Immature natural killer cell (primary cell): ENCODE measurements around the gene NFASC. TPM values are rescaled to one million over a fixed set of nuclear protein-coding genes. Genes with fewer than 3 reads are reported as not detected.

Experiments used
- DNase-seq, 3 donors: peaks; one replicate each; pipeline ENCODE4 v3.0.0; 2022; ENCODE audit warnings: mixed read lengths in 1 of 3
- H3K27ac Mint-ChIP-seq, 6 donors: one replicate each; pipeline ENCODE4 v1.8.0; 2020; ENCODE audit warnings: mixed read lengths in 6 of 6, mild to moderate bottlenecking in 5 of 6, inconsistent platforms in 4 of 6, moderate library complexity in 3 of 6
- H3K27me3 Mint-ChIP-seq, 3 donors: one replicate each; pipeline ENCODE4 v1.8.0; 2020 to 2021; ENCODE audit warnings: low read depth in 3 of 3, mild to moderate bottlenecking in 3 of 3, mixed read lengths in 3 of 3, moderate library complexity in 3 of 3, inconsistent platforms in 1 of 3
- H3K36me3 Mint-ChIP-seq, 3 donors: one replicate each; pipeline ENCODE4 v1.8.0; 2020; ENCODE audit warnings: mixed read lengths in 3 of 3, inconsistent platforms in 2 of 3, mild to moderate bottlenecking in 2 of 3
- H3K4me1 Mint-ChIP-seq, 2 donors: one replicate each; pipeline ENCODE4 v1.8.0; 2020; ENCODE audit warnings: inconsistent platforms in 2 of 2, mild to moderate bottlenecking in 2 of 2, mixed read lengths in 2 of 2, moderate library complexity in 1 of 2
- H3K4me3 Mint-ChIP-seq, 5 donors: one replicate each; pipeline ENCODE4 v1.8.0; 2020; ENCODE audit warnings: mild to moderate bottlenecking in 5 of 5, mixed read lengths in 5 of 5, inconsistent platforms in 3 of 5, moderate library complexity in 3 of 5
- H3K9me3 Mint-ChIP-seq, 6 donors: one replicate each; pipeline ENCODE4 v1.8.0; 2020; ENCODE audit warnings: mild to moderate bottlenecking in 6 of 6, mixed read lengths in 6 of 6, inconsistent platforms in 4 of 6, moderate library complexity in 3 of 6
- polyA plus RNA-seq, 3 donors: library from polyadenylated mRNA; unstranded; fragments of 300-500 nt; fragmentation: Illumina TruSeq; gene quantifications; one replicate each; pipeline ENCODE4 v1.2.3, GENCODE V29; 2021

NFASC gene
- polyA plus RNA-seq, 3 donors from 2014 or later, result not detected

DNA sequence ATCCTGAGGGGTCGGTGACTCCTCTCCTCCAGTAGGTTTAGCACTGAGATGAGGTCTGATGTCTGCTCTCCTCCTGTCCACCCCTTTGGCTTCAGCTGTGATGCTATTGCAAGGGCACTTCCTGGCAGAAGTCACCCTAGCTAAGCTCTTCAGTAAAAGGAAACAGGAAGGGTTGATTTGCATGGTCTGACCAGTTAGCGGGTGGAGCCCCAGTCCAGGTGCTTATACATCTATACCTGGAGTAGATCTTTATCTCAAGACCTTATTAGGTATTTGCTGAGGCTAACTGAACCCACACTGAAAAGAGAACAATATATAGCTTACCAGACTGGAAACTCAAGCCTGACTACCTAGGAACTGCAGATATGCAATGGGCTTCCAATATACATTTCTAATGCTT, 28.9 kb upstream of the NFASC start:
- Mint-ChIP-seq H3K36me3 (no peaks in the 10 kb centered on the region), H3K4me1 (no peaks in the 10 kb centered on the region), H3K27me3 (peaks cover 1 to 12% (median 5%) of the 10 kb centered on the region in 3 donors), H3K27ac (no peak overlapping the region), H3K4me3 (no peak overlapping the region), H3K9me3 (no peaks in the 10 kb centered on the region)
- DNase-seq, result no peak

DNA sequence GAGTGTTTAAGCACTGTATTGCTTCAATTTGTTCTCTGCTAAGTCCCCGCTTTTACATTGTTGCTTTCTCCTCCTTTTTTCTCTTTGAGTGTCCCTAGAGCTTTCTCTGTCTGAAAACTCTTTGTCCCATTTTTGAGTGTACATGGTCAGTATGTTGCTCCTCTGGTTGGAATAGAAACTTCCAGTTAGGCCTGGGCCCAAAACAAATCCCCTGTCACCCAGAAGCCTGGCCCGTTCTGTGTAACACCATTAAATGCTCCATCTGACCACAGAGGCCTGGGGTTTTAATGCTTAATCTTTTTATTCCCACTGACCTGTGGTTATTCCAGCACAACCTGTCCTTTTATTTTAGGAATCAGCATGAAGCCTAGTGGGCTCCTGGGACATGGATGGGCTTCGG, 28.3 kb upstream of the NFASC start:
- Mint-ChIP-seq H3K4me3 (no peak overlapping the region), H3K9me3 (no peaks in the 10 kb centered on the region), H3K27me3 (peaks cover 0 to 9% (median 5%) of the 10 kb centered on the region in 3 donors), H3K36me3 (no peaks in the 10 kb centered on the region), H3K4me1 (no peaks in the 10 kb centered on the region), H3K27ac (no peak overlapping the region)
- DNase-seq, result no peak

DNA sequence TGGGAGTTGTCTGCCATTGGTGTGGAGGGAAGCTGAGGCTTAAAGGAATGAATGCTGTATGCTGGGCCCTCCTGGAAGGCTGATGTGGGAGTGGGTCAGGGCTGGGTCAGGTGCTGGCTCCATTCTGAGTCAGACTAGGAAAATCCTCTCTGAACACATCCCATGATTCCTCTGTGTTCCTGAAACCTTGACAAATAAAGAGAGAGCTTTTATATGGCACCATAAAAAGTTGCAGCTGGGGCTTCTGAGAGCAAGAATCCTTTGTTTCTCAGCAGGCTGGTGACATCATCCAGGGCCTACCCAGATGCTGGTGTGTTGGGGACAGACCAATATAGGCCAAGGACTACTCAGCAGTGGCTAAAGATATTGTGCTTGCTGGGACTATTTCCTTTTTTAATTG, 27.8 kb upstream of the NFASC start:
- Mint-ChIP-seq H3K36me3 (no peaks in the 10 kb centered on the region), H3K4me3 (no peak overlapping the region), H3K27me3 (peaks cover 0 to 8% (median 5%) of the 10 kb centered on the region in 3 donors), H3K27ac (no peak overlapping the region), H3K4me1 (no peaks in the 10 kb centered on the region), H3K9me3 (no peaks in the 10 kb centered on the region)
- no peak for DNase-seq

DNA sequence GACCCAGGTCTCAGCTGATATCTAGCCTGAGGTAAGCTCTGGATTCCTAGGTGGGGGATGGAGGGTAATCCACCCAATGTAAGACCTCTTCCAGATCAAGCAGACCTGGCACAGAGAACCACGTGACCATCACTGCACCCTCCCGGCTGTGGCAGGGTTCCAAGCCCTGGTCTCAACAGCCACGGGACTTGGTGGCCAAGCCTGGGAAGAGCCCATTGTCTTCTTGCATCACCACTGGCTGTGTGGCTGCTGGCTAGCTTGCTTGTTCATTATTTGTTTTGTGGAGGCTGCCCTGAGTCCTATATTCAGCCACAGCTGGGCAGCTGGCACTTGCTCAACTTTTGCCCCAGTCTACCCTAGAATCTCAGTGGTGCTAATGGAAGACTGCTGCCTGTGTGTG, 24.1 kb upstream of the NFASC start:
- peaks cover 0 to 5% (median 2%) of the 10 kb centered on the region in 3 donors for H3K27me3 Mint-ChIP-seq
- H3K4me3 Mint-ChIP-seq, result no peak overlapping the region
- no peaks in the 10 kb centered on the region for H3K4me1 Mint-ChIP-seq
- H3K36me3 Mint-ChIP-seq, result no peaks in the 10 kb centered on the region
- no peak for DNase-seq
- H3K9me3 Mint-ChIP-seq, result no peaks in the 10 kb centered on the region
- H3K27ac Mint-ChIP-seq, result no peak overlapping the region

DNA sequence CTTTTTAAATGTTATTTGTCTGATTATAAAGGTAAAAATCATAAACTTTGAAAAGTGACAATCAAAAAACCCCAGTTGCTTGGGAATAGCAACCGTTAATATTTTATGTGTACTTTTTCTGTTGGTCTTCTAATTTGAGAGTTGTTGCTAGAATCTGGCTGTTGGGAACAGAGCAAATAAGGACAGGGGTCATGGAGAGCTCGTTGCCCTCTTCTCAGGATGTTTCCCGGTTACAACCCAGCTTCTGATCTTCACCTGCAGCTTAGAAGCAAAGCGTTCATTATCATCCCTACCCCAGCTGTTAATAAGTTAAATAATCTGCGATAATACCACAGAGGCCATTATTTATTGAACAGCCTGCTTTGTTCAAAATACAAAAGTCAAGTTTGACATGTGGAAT, 22.1 kb upstream of the NFASC start:
- DNase-seq, result no peak
- peaks cover 0 to 5% (median 2%) of the 10 kb centered on the region in 3 donors for H3K27me3 Mint-ChIP-seq
- H3K4me1 Mint-ChIP-seq, result no peaks in the 10 kb centered on the region
- no peaks in the 10 kb centered on the region for H3K36me3 Mint-ChIP-seq
- H3K9me3 Mint-ChIP-seq, result no peaks in the 10 kb centered on the region
- no peak overlapping the region for H3K4me3 Mint-ChIP-seq
- no peak overlapping the region for H3K27ac Mint-ChIP-seq

DNA sequence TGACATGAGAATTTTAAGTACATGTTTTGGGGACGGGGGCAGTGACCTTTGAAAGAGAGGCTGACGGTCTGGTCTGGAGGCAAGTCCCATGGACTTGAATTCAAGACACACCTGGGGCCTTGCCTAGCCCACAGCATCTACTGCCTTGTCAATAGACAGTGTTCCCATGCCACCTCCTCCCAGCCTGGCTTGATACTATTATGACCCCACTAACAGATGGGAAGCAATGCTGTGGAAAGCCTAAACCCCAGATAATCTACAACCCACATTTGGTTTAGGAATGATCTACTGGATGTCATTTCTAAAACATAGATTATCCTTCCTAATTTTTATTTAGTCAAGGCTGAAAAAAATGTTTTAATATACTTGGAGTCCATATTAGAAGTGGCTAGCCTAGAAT, 17.8 kb upstream of the NFASC start:
- H3K9me3 Mint-ChIP-seq, result no peaks in the 10 kb centered on the region
- no peak overlapping the region for H3K27ac Mint-ChIP-seq
- H3K36me3 Mint-ChIP-seq, result no peaks in the 10 kb centered on the region
- H3K4me3 Mint-ChIP-seq, result no peak overlapping the region
- H3K27me3 Mint-ChIP-seq, result peaks cover 0 to 2% (median 0%) of the 10 kb centered on the region in 3 donors
- DNase-seq, result no peak
- H3K4me1 Mint-ChIP-seq, result no peaks in the 10 kb centered on the region

DNA sequence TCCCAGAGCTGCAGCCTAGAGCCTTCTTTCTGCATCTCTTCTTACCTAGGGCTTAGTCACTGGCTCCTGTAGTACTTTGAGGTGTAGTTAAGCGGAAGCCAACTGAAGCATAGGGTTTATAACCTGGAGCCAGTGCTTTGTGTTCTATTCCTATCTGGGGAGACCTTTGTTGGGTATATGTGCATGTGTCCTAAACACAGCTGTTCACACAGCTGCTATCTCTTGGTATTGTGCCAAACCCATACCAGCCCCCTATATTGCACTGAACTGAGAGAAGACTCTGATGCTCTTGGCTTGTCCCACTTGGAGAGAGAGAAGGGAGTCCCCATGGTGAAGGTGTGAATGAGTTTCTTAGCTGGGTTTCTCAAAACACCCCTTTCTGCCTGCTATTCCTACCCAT, 17.2 kb upstream of the NFASC start:
- DNase-seq, result no peak
- Mint-ChIP-seq H3K4me1 (no peaks in the 10 kb centered on the region), H3K9me3 (no peaks in the 10 kb centered on the region), H3K36me3 (no peaks in the 10 kb centered on the region), H3K27me3 (peaks cover 0 to 2% (median 0%) of the 10 kb centered on the region in 3 donors), H3K4me3 (no peak overlapping the region), H3K27ac (no peak overlapping the region)

DNA sequence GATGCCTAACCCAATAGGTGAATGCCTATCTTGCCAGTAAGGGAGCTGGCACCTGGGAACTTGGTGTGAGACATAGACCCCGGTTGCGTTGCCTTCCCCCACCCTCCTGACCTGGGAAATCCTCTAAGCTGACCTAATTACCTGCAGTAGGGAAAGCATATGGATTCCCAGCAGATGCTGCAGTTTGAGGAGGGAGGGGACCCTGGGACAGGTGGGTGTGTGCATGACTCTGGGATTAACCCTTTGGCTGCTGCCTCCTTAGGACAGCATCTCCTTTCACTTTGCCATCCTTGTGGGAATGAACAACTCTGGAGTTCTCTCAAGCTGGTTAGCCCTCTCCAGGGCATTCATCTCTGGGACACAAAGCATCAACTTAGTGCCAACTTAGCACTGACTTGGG, 16.4 kb upstream of the NFASC start:
- no peak for DNase-seq
- peaks cover 0 to 6% (median 0%) of the 10 kb centered on the region in 3 donors for H3K27me3 Mint-ChIP-seq
- no peaks in the 10 kb centered on the region for H3K9me3 Mint-ChIP-seq
- H3K36me3 Mint-ChIP-seq, result no peaks in the 10 kb centered on the region
- no peak overlapping the region for H3K27ac Mint-ChIP-seq
- no peak overlapping the region for H3K4me3 Mint-ChIP-seq
- H3K4me1 Mint-ChIP-seq, result no peaks in the 10 kb centered on the region

DNA sequence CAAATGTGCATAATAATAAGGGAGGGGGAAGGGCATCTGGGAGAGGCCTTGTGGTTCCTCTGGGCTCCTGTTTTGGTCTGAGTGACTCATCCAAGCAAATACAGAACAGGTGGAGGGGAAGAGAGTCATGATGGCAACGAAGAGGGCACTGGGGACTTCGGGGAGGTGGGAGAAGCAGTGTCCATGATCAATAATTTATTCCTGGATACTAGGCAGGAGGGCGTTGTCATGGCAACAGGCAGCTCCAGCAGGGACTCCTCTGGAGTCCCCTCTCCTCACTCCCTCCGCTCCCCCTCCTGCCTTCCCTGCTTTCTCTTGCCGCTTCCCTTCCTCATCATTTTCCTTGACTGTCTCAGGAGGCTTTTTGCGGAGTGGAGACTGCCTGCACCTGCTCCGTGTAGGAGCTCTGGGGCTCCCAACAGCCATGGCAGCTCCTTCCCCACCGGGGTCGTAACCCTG, 12.3 kb upstream of the NFASC start:
- Mint-ChIP-seq H3K27ac (no peak overlapping the region), H3K4me1 (no peaks in the 10 kb centered on the region), H3K4me3 (no peak overlapping the region), H3K9me3 (no peaks in the 10 kb centered on the region), H3K36me3 (no peaks in the 10 kb centered on the region), H3K27me3 (peaks cover 0 to 6% (median 0%) of the 10 kb centered on the region in 3 donors)
- DNase-seq, result no peak

DNA sequence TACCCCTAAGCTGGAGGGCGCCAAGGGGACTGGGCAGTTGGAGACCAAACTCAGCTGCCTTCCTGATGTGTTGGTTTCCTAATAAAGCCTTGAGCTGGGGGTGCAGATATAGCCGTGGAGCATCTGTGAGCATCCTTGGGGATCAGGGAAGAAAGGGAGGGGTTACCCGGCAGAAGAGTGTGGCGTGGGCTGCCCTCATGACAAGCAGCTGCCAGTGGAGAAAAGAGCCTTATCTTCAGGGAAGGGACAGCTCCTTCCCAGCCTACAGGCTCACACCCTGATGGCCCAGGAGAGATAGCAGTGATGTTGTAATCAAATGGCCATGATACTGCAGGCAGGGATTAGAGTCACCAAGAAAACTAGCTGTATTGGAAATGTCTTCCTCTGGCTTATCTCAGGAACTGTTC, 10.8 kb upstream of the NFASC start:
- H3K4me1 Mint-ChIP-seq, result no peaks in the 10 kb centered on the region
- DNase-seq, result no peak
- H3K36me3 Mint-ChIP-seq, result no peaks in the 10 kb centered on the region
- no peak overlapping the region for H3K27ac Mint-ChIP-seq
- no peak overlapping the region for H3K4me3 Mint-ChIP-seq
- peaks cover 0 to 6% (median 0%) of the 10 kb centered on the region in 3 donors for H3K27me3 Mint-ChIP-seq
- H3K9me3 Mint-ChIP-seq, result no peaks in the 10 kb centered on the region

DNA sequence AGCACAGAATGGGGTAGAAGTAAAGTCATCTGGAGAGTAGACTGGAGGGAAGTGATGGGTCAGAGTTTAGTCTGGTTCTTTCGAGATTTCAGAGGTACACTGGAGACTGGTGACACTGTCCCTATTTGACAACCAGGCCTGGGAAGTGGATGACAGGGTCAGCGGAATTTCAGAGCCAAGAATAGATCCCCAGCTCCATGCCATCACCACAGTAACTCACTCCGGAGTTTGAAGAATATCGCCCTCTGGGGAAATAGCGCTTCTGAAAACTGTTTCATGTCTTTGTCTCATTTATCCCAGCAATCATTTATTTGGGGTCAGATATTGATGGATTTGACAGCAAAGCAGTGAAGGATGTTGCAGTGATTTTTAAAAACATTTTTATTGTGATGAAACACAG, 7.6 kb upstream of the NFASC start:
- Mint-ChIP-seq H3K9me3 (no peaks in the 10 kb centered on the region), H3K27me3 (peaks cover 0 to 7% (median 0%) of the 10 kb centered on the region in 3 donors), H3K36me3 (no peaks in the 10 kb centered on the region), H3K4me1 (no peaks in the 10 kb centered on the region), H3K4me3 (no peak overlapping the region), H3K27ac (no peak overlapping the region)
- no peak for DNase-seq

DNA sequence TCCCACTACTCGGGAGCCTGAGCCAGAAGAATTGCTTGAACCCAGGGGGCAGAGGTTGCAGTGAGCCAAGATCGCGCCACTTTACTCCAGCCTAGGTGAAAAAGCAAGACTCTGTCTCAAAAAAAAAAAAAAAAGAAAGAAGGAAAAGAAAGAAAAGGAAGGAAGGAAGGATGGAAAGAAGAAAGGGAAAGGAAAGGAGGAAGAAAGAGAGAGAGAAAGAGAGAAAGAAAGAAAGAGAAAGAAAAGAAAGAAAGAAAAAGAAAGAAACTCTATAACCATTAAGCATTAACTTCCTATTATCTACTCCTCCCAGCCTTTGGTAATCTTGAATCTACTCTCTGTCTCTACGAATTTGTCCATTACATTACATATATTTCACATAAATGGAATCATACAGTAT, 6.9 kb upstream of the NFASC start:
- H3K4me1 Mint-ChIP-seq, result no peaks in the 10 kb centered on the region
- no peaks in the 10 kb centered on the region for H3K9me3 Mint-ChIP-seq
- H3K27me3 Mint-ChIP-seq, result peaks cover 0 to 5% (median 1%) of the 10 kb centered on the region in 3 donors
- H3K27ac Mint-ChIP-seq, result no peak overlapping the region
- DNase-seq, result no peak
- no peaks in the 10 kb centered on the region for H3K36me3 Mint-ChIP-seq
- no peak overlapping the region for H3K4me3 Mint-ChIP-seq

DNA sequence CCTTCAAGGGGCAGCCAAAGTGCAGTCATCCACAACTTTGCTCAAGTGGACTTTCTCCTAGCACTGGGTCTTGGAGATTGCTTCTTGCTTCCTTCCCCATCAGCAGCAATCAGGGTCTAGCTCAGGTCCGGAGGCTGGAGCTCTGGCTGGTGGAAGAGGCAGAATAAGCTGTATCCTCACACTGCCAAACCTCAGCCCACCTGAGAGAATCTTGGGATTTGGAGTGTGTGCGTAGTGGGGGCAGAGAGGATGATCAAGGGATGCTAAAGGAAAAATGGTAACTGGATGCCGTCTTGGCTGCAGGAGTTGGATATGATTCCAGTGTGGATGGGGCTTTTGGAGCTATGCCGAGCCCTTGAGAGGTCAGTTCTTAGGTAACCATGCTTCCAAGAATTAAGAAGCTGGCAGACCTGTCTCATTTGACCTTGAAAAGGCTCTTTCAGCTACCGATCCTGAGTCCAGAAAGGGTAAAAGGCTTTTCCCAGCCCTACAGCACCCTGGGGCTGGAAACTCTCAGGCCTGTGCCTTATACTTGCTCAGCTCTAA, 4.5 kb upstream of the NFASC start:
- no peaks in the 10 kb centered on the region for H3K4me1 Mint-ChIP-seq

DNA sequence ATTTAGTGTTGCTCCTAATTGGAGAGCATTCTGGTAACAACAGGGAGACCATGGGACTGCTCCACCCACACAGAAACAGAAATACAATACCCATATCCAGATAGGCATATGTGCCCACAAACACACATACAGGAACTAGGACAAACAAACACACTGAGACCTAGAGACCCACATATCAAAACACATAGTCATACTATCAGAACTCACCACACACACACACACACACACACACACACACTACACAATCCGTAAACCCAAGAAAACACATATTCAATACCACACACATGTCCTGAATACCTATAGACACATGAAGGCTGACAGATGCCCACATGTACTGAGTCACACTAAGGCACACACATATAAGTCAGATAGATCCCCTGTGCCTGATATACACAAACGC, 3.5 kb upstream of the NFASC start:
- Mint-ChIP-seq H3K27ac (no peak overlapping the region), H3K4me1 (no peaks in the 10 kb centered on the region), H3K27me3 (peaks cover 0 to 3% (median 2%) of the 10 kb centered on the region in 3 donors), H3K4me3 (no peak overlapping the region), H3K9me3 (no peaks in the 10 kb centered on the region), H3K36me3 (no peaks in the 10 kb centered on the region)
- DNase-seq, result no peak

More for the DNA sequence above, 4.5 kb upstream of the NFASC start:
- no peaks in the 10 kb centered on the region for H3K9me3 Mint-ChIP-seq
- H3K4me3 Mint-ChIP-seq, result no peak overlapping the region
- peaks cover 0 to 3% (median 2%) of the 10 kb centered on the region in 3 donors for H3K27me3 Mint-ChIP-seq
- no peaks in the 10 kb centered on the region for H3K36me3 Mint-ChIP-seq
- H3K27ac Mint-ChIP-seq, result no peak overlapping the region
- DNase-seq, result no peak

DNA sequence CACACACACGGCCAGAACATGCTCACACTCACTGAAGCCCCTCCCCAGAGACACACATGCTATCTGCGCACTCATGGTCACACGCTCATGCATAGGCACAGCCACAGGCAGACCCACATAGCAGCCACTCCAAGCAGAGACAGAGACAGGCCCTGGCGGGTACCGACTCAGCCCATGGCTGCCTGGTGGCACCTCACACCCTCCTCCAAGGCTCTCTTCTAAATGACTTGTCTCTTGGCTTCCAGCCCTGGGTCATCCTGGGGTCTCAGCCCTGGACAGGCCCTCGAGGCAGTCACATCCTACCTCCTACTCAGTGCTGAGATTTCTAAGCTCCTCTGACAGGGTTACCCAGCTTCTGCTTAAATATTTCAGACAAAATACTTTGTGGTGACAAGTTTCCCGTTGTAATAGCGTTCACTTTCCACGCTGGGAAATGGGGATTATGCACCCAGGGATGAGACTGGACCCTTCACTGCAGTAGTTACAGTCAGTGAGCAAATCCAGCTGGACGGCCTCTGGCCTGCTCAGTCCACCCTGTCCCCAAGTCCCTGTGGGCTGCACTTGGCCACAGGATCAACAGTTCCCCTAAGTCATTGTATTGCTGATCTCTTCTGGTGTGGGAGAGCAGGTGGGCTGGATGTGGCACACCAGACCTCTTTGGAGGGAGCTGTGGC, 2.9 kb upstream of the NFASC start:
- no peaks in the 10 kb centered on the region for H3K9me3 Mint-ChIP-seq
- H3K27me3 Mint-ChIP-seq, result peaks cover 0 to 3% (median 2%) of the 10 kb centered on the region in 3 donors
- no peak for DNase-seq
- H3K4me3 Mint-ChIP-seq, result no peak overlapping the region
- H3K36me3 Mint-ChIP-seq, result no peaks in the 10 kb centered on the region
- H3K27ac Mint-ChIP-seq, result no peak overlapping the region
- no peaks in the 10 kb centered on the region for H3K4me1 Mint-ChIP-seq
